GM11168 (cell line): ENCODE measurements around the gene OGFR.

Source experiments
- in situ Hi-C: fragments of 300-500 bp; cut with MboI; formaldehyde crosslinking; loops from one replicate; pipeline ENCODE4 v1.12.0; 2022; ENCODE audit warnings: low sequenced_read_pairs; ENCODE audit not compliant: unreplicated experiment

Gene OGFR

GRCh38 chr20:62812181-62812906 is 7.7 kb downstream of the OGFR start:
- in situ Hi-C loops: no loop called here

GRCh38 chr20:62812907-62813200 is 8.2 kb downstream of the OGFR start:
- in situ Hi-C loops: no loop called here

- in situ Hi-C loops: no loop called here
These were observed 9.0 kb downstream of the OGFR start for GRCh38 chr20:62813588-62813987.

GRCh38 chr20:62814060-62814708 is 9.5 kb downstream of the OGFR start:
- in situ Hi-C loops: no loop called here

GRCh38 chr20:62814709-62815065 is 10.1 kb downstream of the OGFR start:
- in situ Hi-C loops: no loop called here

- in situ Hi-C loops: no loop called here
These were observed 10.7 kb downstream of the OGFR start for GRCh38 chr20:62815066-62815991.

GRCh38 chr20:62816031-62816883 is 11.6 kb downstream of the OGFR start:
- in situ Hi-C loops: no loop called here

- in situ Hi-C loops: no loop called here
These were observed 12.5 kb downstream of the OGFR start, which contains the start of gene COL9A3 for GRCh38 chr20:62816884-62817873. COL9A3 (plus strand) TSS chr20:62817050; CDS start chr20:62817065, 15 bp downstream.

GRCh38 chr20:62817975-62818591 is 13.4 kb downstream of the OGFR start:
- in situ Hi-C loops: no loop called here

- in situ Hi-C loops: no loop called here
These were observed 14.2 kb downstream of the OGFR start for GRCh38 chr20:62818592-62819493.

GRCh38 chr20:62819494-62820174 is 15.0 kb downstream of the OGFR start:
- in situ Hi-C loops: no loop called here

- in situ Hi-C loops: no loop called here
These were observed 15.8 kb downstream of the OGFR start for GRCh38 chr20:62820208-62820961.

- in situ Hi-C loops: no loop called here
These were observed 16.5 kb downstream of the OGFR start for GRCh38 chr20:62820962-62821725.

GRCh38 chr20:62821726-62822210 is 17.1 kb downstream of the OGFR start:
- in situ Hi-C loops: no loop called here

GRCh38 chr20:62822239-62822787 is 17.7 kb downstream of the OGFR start:
- in situ Hi-C loops: no loop called here
